ENCODE results near the gene PHLPP1. TPM values are rescaled to one million over a fixed set of nuclear protein-coding genes. Genes with fewer than 3 reads are reported as not detected.

The PHLPP1 gene
- total and polyA plus RNA-seq, 2 donors (not counting 1 experiment from before 2014, with no cell fraction given) = 3.6 to 5.0 TPM

- H3K4me1 ChIP-seq (ENCODE audit: control insufficient read depth, extremely low read depth, insufficient read depth, low read length) = no peaks in the 10 kb centered on the region
- no peak overlapping the region for H3K4me3 ChIP-seq (replicated peaks in 1 of 4; ENCODE audit: control extremely low read depth in 1 of 4, insufficient read depth in 1 of 4, low read depth in 3 of 4, low read length in 4 of 4)
- no peaks in the 10 kb centered on the region for H3K79me2 ChIP-seq (ENCODE audit: control insufficient read depth, insufficient read depth, low read length)
- H2AFZ ChIP-seq (ENCODE audit: low read length) = no peak overlapping the region
- H3K9ac ChIP-seq (ENCODE audit: insufficient read depth, low read length) = no peak overlapping the region
- no peaks in the 10 kb centered on the region for H3K9me3 ChIP-seq (ENCODE audit: control insufficient read depth, insufficient read depth, low read depth, low read length)
- no peaks in the 10 kb centered on the region for H3K27me3 ChIP-seq (ENCODE audit: control insufficient read depth, insufficient read depth, low read length)
- no peaks in the 10 kb centered on the region for H4K20me1 ChIP-seq (ENCODE audit: control insufficient read depth, extremely low read depth, insufficient read depth, low read length)
- TF ChIP-seq CTCF (conservative IDR thresholded peaks at IDR 0.05 in 1 of 2, IDR thresholded peaks at IDR 0.05 in 1 of 2; ENCODE audit: low read depth in 1 of 2, low read length in 2 of 2) (no peak), EZH2 (IDR thresholded peaks at IDR 0.05; ENCODE audit: low read length, missing control alignments) (no peak)
- H3K36me3 ChIP-seq (ENCODE audit: control insufficient read depth, insufficient read depth, low read length) = no peaks in the 10 kb centered on the region
- no peak overlapping the region for H3K4me2 ChIP-seq (ENCODE audit: extremely low read depth, insufficient read depth, low read length)
- no peak for DNase-seq (ENCODE audit: low read depth in 2 of 2)
- no peak overlapping the region for H3K27ac ChIP-seq (ENCODE audit: insufficient read depth, low read length)
These were observed 127.6 kb downstream of the PHLPP1 start for GRCh38 chr18:62842898-62843297.

GRCh38 chr18:62844850-62845643, 129.7 kb downstream of the PHLPP1 start:
- Histone ChIP-seq H3K4me1 (ENCODE audit: control insufficient read depth, extremely low read depth, insufficient read depth, low read length) (no peaks in the 10 kb centered on the region), H3K4me3 (replicated peaks in 1 of 4; ENCODE audit: control extremely low read depth in 1 of 4, insufficient read depth in 1 of 4, low read depth in 3 of 4, low read length in 4 of 4) (no peak overlapping the region), H2AFZ (ENCODE audit: low read length) (no peak overlapping the region), H3K9ac (ENCODE audit: insufficient read depth, low read length) (no peak overlapping the region), H3K4me2 (ENCODE audit: extremely low read depth, insufficient read depth, low read length) (no peak overlapping the region), H3K9me3 (ENCODE audit: control insufficient read depth, insufficient read depth, low read depth, low read length) (no peaks in the 10 kb centered on the region), H4K20me1 (ENCODE audit: control insufficient read depth, extremely low read depth, insufficient read depth, low read length) (no peaks in the 10 kb centered on the region), H3K27me3 (ENCODE audit: control insufficient read depth, insufficient read depth, low read length) (no peaks in the 10 kb centered on the region), H3K27ac (ENCODE audit: insufficient read depth, low read length) (no peak overlapping the region), H3K79me2 (ENCODE audit: control insufficient read depth, insufficient read depth, low read length) (no peaks in the 10 kb centered on the region), H3K36me3 (ENCODE audit: control insufficient read depth, insufficient read depth, low read length) (no peaks in the 10 kb centered on the region)
- no peak for DNase-seq (ENCODE audit: low read depth in 2 of 2)
- TF ChIP-seq EZH2 (IDR thresholded peaks at IDR 0.05; ENCODE audit: low read length, missing control alignments) (no peak), CTCF (conservative IDR thresholded peaks at IDR 0.05 in 1 of 2, IDR thresholded peaks at IDR 0.05 in 1 of 2; ENCODE audit: low read depth in 1 of 2, low read length in 2 of 2) (no peak)

- Histone ChIP-seq H3K4me1 (ENCODE audit: control insufficient read depth, extremely low read depth, insufficient read depth, low read length) (no peaks in the 10 kb centered on the region), H4K20me1 (ENCODE audit: control insufficient read depth, extremely low read depth, insufficient read depth, low read length) (no peaks in the 10 kb centered on the region), H3K79me2 (ENCODE audit: control insufficient read depth, insufficient read depth, low read length) (no peaks in the 10 kb centered on the region), H3K9ac (ENCODE audit: insufficient read depth, low read length) (no peak overlapping the region), H2AFZ (ENCODE audit: low read length) (no peak overlapping the region), H3K27ac (ENCODE audit: insufficient read depth, low read length) (no peak overlapping the region), H3K27me3 (ENCODE audit: control insufficient read depth, insufficient read depth, low read length) (no peaks in the 10 kb centered on the region), H3K9me3 (ENCODE audit: control insufficient read depth, insufficient read depth, low read depth, low read length) (no peaks in the 10 kb centered on the region), H3K4me3 (replicated peaks in 1 of 4; ENCODE audit: control extremely low read depth in 1 of 4, insufficient read depth in 1 of 4, low read depth in 3 of 4, low read length in 4 of 4) (no peak overlapping the region), H3K4me2 (ENCODE audit: extremely low read depth, insufficient read depth, low read length) (no peak overlapping the region), H3K36me3 (ENCODE audit: control insufficient read depth, insufficient read depth, low read length) (no peaks in the 10 kb centered on the region)
- TF ChIP-seq EZH2 (IDR thresholded peaks at IDR 0.05; ENCODE audit: low read length, missing control alignments) = no peak
- TF ChIP-seq CTCF (conservative IDR thresholded peaks at IDR 0.05 in 1 of 2, IDR thresholded peaks at IDR 0.05 in 1 of 2; ENCODE audit: low read depth in 1 of 2, low read length in 2 of 2) = no peak
- no peak for DNase-seq (ENCODE audit: low read depth in 2 of 2)
These were observed 131.0 kb downstream of the PHLPP1 start for GRCh38 chr18:62846313-62846712.
